A549 (cell line): ENCODE results near the gene FOS.

Experiments
- CEBPB ChIP-seq, 2 experiments: fragments of >200 bp in 1 of 2; sonication (Bioruptor Twin) in 1 of 2; formaldehyde crosslinking in 1 of 2; IDR thresholded peaks; 2 replicates each; pipeline ENCODE4 v1.6.1; 2012 to 2016
- CHD2 ChIP-seq: fragments of 150-350 bp; IDR thresholded peaks from 2 replicates; pipeline ENCODE4 v1.6.1; 2014; ENCODE audit warnings: low read length; ENCODE audit not compliant: partially characterized antibody
- EP300 ChIP-seq, 2 experiments: fragments of >200 bp; sonication (Bioruptor Twin); formaldehyde crosslinking; IDR thresholded peaks; 2 replicates in 1 of 2; 3 replicates in 1 of 2; pipeline ENCODE4 v1.6.1; 2016 to 2017
- POLR2A ChIP-seq: IDR thresholded peaks from 2 replicates; pipeline ENCODE4 v1.6.1; 2012; ENCODE audit warnings: mild to moderate bottlenecking, low read length
- TF ChIP-seq, protein P1 (sequence below): fragments of 200-600 bp; sonication (generic); IDR thresholded peaks from 2 replicates; pipeline ENCODE4 v1.6.1; 2016; ENCODE audit warnings: antibody characterized with exemption, mild to moderate bottlenecking, moderate library complexity
- TF ChIP-seq, protein P2 (sequence below): fragments of >200 bp; sonication (Bioruptor Twin); formaldehyde crosslinking; IDR thresholded peaks from 3 replicates; pipeline ENCODE4 v1.5.1; 2016

DNA sequence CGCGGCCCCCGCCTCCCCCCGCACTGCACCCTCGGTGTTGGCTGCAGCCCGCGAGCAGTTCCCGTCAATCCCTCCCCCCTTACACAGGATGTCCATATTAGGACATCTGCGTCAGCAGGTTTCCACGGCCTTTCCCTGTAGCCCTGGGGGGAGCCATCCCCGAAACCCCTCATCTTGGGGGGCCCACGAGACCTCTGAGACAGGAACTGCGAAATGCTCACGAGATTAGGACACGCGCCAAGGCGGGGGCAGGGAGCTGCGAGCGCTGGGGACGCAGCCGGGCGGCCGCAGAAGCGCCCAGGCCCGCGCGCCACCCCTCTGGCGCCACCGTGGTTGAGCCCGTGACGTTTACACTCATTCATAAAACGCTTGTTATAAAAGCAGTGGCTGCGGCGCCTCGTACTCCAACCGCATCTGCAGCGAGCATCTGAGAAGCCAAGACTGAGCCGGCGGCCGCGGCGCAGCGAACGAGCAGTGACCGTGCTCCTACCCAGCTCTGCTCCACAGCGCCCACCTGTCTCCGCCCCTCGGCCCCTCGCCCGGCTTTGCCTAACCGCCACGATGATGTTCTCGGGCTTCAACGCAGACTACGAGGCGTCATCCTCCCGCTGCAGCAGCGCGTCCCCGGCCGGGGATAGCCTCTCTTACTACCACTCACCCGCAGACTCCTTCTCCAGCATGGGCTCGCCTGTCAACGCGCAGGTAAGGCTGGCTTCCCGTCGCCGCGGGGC, at the start of gene FOS:
- TF ChIP-seq, protein P1, sequence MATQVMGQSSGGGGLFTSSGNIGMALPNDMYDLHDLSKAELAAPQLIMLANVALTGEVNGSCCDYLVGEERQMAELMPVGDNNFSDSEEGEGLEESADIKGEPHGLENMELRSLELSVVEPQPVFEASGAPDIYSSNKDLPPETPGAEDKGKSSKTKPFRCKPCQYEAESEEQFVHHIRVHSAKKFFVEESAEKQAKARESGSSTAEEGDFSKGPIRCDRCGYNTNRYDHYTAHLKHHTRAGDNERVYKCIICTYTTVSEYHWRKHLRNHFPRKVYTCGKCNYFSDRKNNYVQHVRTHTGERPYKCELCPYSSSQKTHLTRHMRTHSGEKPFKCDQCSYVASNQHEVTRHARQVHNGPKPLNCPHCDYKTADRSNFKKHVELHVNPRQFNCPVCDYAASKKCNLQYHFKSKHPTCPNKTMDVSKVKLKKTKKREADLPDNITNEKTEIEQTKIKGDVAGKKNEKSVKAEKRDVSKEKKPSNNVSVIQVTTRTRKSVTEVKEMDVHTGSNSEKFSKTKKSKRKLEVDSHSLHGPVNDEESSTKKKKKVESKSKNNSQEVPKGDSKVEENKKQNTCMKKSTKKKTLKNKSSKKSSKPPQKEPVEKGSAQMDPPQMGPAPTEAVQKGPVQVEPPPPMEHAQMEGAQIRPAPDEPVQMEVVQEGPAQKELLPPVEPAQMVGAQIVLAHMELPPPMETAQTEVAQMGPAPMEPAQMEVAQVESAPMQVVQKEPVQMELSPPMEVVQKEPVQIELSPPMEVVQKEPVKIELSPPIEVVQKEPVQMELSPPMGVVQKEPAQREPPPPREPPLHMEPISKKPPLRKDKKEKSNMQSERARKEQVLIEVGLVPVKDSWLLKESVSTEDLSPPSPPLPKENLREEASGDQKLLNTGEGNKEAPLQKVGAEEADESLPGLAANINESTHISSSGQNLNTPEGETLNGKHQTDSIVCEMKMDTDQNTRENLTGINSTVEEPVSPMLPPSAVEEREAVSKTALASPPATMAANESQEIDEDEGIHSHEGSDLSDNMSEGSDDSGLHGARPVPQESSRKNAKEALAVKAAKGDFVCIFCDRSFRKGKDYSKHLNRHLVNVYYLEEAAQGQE = peak; percentile 61
- TF ChIP-seq POLR2A (peak; percentile 100), CHD2 (no peak), EP300 (IDR thresholded peaks at IDR 0.05) (no peak), CEBPB (IDR thresholded peaks at IDR 0.05) (no peak)
- TF ChIP-seq, protein P2, sequence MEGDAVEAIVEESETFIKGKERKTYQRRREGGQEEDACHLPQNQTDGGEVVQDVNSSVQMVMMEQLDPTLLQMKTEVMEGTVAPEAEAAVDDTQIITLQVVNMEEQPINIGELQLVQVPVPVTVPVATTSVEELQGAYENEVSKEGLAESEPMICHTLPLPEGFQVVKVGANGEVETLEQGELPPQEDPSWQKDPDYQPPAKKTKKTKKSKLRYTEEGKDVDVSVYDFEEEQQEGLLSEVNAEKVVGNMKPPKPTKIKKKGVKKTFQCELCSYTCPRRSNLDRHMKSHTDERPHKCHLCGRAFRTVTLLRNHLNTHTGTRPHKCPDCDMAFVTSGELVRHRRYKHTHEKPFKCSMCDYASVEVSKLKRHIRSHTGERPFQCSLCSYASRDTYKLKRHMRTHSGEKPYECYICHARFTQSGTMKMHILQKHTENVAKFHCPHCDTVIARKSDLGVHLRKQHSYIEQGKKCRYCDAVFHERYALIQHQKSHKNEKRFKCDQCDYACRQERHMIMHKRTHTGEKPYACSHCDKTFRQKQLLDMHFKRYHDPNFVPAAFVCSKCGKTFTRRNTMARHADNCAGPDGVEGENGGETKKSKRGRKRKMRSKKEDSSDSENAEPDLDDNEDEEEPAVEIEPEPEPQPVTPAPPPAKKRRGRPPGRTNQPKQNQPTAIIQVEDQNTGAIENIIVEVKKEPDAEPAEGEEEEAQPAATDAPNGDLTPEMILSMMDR = no peak
